ENCODE measurements around the gene RAB39B. TPM values are rescaled to one million over a fixed set of nuclear protein-coding genes. Genes with fewer than 3 reads are reported as not detected.
"Not testable (repeated sequence)": the region's sequence is repeated elsewhere in the genome, so short reads cannot be mapped to it uniquely, and the experiment has no call there.

The RAB39B gene, protein sequence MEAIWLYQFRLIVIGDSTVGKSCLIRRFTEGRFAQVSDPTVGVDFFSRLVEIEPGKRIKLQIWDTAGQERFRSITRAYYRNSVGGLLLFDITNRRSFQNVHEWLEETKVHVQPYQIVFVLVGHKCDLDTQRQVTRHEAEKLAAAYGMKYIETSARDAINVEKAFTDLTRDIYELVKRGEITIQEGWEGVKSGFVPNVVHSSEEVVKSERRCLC
- 10 to 100 TPM; 16.4 to 17.2 TPM for total RNA-seq

DNA sequence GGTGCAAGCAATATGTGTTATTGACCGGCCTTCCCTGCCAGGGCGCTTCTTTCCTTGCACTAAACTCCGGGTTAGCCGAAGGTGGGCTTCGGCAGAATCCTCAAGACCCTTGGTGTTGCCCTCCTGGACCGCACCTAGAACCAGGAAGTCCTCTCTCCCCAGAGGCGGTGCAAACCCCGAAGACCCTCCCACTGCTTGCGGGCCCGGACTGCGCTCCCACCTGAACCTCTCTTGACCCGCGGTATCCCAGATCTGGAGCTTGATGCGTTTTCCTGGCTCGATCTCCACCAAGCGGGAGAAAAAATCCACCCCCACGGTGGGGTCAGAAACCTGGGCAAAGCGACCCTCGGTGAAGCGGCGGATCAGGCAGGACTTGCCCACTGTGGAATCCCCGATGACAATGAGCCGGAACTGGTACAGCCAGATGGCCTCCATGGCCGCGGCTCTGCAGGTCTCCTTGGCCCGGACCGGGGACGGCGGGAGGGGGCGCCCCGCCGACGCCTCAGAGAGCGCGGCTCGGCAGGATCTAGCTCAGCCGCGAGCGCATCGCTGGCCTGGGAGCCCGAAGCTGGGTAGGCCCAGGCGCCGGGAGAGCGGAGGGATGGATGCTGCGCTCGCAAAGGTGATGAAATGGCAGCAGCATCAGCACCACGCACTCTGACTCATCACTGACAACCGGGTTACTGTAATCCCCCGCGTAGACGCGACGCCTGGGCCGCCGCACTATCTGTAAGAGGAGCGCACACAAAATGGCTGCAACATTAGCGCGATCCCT lies at the start of gene RAB39B:
RAB39B (minus strand) TSS at position 638 of the 775 bp plus-strand sequence; CDS start at position 435, 203 bp downstream.
- peaks cover 13% of the 10 kb centered on the region for H3K36me3 Mint-ChIP-seq (ENCODE audit: low read depth)
- peak within 1 kb of the TSS; percentile 89 for H3K4me3 Mint-ChIP-seq
- CTCF ChIA-PET: interaction anchor here (0.6 kb wide), 1 partner anchor 177 kb away, joined by 3 read pairs; no protein-coding TSS in a partner anchor
- intact Hi-C loops (cut with DNase I, micrococcal nuclease): loop anchor here (1.0 to 5.0 kb wide), 6 partner anchors 47 to 618 kb away; partner anchors contain the start of genes VAMP7 (in 2 of the 2), VBP1 (in 2 of the 2), BRCC3 (in 1 of the 2) and CMC4 (in 1 of the 2)
- H3K27ac Mint-ChIP-seq: peak within 1 kb of the TSS; percentile 94
- POLR2A ChIA-PET: no interaction called here
- ATAC-seq (peak; percentile 90), DNase-seq (peak; percentile 88)
- no peaks in the 10 kb centered on the region for H3K27me3 Mint-ChIP-seq
- H3K4me1 Mint-ChIP-seq: peaks cover 21% of the 10 kb centered on the region
- no peaks in the 10 kb centered on the region for H3K9me3 Mint-ChIP-seq (ENCODE audit: low read depth)

DNA sequence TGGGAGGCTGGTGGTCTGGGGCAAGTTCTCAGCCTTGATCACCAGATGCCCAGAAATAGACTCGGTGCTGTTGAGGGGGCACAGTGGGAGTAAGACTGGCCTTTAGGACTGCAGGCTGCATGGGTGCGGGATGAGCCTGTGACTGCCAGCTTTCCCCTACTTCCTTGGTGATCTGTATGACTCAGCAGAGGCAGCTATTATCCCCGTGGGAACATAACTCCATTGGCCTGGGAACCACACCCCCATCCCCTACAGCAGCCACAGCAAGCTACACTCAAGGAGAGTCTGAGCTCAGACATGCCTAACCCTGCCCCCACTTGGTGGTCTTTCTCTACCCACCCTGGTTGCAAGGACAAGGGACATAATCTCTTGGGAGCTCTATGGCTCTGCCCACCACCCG lies 49.5 kb upstream of the RAB39B start:
- Mint-ChIP-seq H3K4me1 (no peaks in the 10 kb centered on the region), H3K27ac (no peak overlapping the region), H3K4me3 (no peak overlapping the region), H3K27me3 (peaks cover 2% of the 10 kb centered on the region), H3K36me3 (ENCODE audit: low read depth) (peaks cover 4% of the 10 kb centered on the region), H3K9me3 (ENCODE audit: low read depth) (no peaks in the 10 kb centered on the region)
- ATAC-seq: no peak
- no peak for DNase-seq
- ChIA-PET CTCF (interaction anchor here (0.6 kb wide), 1 partner anchor 256 kb away, joined by 3 read pairs; no protein-coding TSS in a partner anchor), POLR2A (no interaction called here)
- intact Hi-C loops (cut with DNase I, micrococcal nuclease): no loop called here

DNA sequence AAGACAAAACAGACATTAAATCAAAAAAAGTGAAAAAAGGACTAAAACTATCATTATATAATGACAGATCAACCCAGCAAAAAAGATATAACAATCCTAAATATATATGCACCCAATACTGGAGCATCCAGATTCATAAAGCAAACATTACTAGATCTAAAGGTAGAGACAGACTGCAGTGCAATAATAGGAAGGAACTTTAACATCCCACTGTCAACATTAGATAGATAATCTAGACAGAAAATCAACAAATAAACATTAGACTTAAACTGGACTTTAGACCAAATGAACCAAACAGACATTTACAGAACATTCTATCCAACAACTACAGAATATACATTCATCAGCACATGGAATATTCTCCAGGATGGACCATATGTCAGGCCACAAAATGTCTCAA lies 29.5 kb upstream of the RAB39B start:
- no peaks in the 10 kb centered on the region for H3K27me3 Mint-ChIP-seq
- no peak overlapping the region for H3K27ac Mint-ChIP-seq
- ChIA-PET POLR2A (no interaction called here), CTCF (no interaction called here)
- no peaks in the 10 kb centered on the region for H3K9me3 Mint-ChIP-seq (ENCODE audit: low read depth)
- DNase-seq: no peak
- no peak for ATAC-seq
- H3K4me3 Mint-ChIP-seq: no peak overlapping the region
- no peaks in the 10 kb centered on the region for H3K36me3 Mint-ChIP-seq (ENCODE audit: low read depth)
- H3K4me1 Mint-ChIP-seq: no peaks in the 10 kb centered on the region
- intact Hi-C loops (cut with DNase I, micrococcal nuclease): no loop called here

DNA sequence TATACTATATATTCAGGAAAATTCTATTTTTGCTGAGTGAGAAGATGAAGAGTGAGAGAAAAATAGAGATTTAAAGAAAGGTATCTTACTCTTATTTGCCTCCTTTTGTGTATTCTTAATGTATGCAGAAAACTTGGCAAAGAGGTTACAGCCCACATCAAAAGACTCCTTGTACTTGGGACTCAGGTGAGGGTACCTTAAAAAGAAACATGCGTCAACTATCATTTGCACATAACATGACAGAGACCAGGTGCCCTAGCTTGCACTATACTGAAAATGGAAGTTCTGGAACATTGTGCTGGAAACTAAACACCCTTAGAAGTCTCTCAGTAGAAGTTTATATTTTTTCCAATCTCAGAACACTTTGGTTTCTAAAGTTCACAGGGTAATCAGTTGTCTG lies 15.6 kb upstream of the RAB39B start:
- no peak for DNase-seq
- ChIA-PET POLR2A (interaction anchor here (0.6 kb wide), 1 partner anchor 10 kb away, joined by 3 read pairs; no protein-coding TSS in a partner anchor), CTCF (no interaction called here)
- Mint-ChIP-seq H3K4me1 (peaks cover 5% of the 10 kb centered on the region), H3K36me3 (ENCODE audit: low read depth) (no peaks in the 10 kb centered on the region), H3K4me3 (no peak overlapping the region), H3K9me3 (ENCODE audit: low read depth) (no peaks in the 10 kb centered on the region), H3K27ac (no peak overlapping the region), H3K27me3 (no peaks in the 10 kb centered on the region)
- intact Hi-C loops (cut with DNase I, micrococcal nuclease): no loop called here
- ATAC-seq: no peak

DNA sequence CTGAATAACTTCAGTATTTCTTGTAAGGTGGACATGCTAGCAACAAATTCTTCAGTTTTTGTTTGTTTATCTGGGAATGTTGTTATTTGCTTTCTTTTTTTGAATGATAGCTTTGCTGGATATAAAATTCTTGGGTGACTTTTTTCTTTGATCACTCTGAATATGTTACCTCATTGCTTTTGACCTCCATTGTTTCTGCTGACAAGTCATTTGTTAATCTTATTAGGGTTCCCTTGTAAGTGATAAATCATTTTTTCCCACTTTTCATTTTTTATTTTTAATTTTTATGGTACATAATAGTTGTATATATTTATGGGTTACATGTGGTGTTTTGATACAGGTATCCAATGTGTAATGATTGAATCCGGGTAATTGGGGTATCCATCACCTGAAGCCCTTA lies 6.7 kb upstream of the RAB39B start:
- CTCF ChIA-PET: interaction anchor here (0.7 kb wide), 1 partner anchor 23 kb away, joined by 4 read pairs; no protein-coding TSS in a partner anchor

DNA sequence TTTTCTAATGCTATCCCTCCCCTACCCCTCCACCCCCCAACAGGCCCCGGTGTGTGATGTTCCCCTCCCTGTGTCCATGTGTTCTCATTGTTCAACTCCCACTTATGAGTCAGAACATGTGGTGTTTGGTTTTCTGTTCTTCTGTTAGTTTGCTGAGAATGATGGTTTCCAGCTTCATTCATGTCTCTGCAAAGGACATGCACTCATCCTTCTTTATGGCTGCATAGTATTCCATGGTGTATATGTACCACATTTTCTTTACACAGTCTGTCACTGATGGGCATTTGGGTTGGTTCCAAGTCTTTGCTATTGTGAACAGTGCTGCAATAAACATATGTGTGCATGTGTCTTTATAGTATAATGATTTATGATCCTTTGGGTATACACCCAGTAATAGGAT lies 3.7 kb upstream of the RAB39B start:
- CTCF ChIA-PET; H3K9me3 Mint-ChIP-seq (ENCODE audit: low read depth); H3K4me3 Mint-ChIP-seq; POLR2A ChIA-PET; DNase-seq; ATAC-seq; H3K4me1 Mint-ChIP-seq; H3K27ac Mint-ChIP-seq; H3K36me3 Mint-ChIP-seq (ENCODE audit: low read depth); intact Hi-C loops (cut with DNase I, micrococcal nuclease); H3K27me3 Mint-ChIP-seq: not testable (repeated sequence)

More for the DNA sequence above, 6.7 kb upstream of the RAB39B start:
- DNase-seq: no peak
- peaks cover 4% of the 10 kb centered on the region for H3K9me3 Mint-ChIP-seq (ENCODE audit: low read depth)
- H3K27ac Mint-ChIP-seq: no peak overlapping the region
- H3K27me3 Mint-ChIP-seq: no peaks in the 10 kb centered on the region
- H3K4me1 Mint-ChIP-seq: no peaks in the 10 kb centered on the region
- H3K36me3 Mint-ChIP-seq (ENCODE audit: low read depth): no peaks in the 10 kb centered on the region
- ATAC-seq: no peak
- intact Hi-C loops (cut with DNase I, micrococcal nuclease): no loop called here
- H3K4me3 Mint-ChIP-seq: no peak overlapping the region
- POLR2A ChIA-PET: no interaction called here

DNA sequence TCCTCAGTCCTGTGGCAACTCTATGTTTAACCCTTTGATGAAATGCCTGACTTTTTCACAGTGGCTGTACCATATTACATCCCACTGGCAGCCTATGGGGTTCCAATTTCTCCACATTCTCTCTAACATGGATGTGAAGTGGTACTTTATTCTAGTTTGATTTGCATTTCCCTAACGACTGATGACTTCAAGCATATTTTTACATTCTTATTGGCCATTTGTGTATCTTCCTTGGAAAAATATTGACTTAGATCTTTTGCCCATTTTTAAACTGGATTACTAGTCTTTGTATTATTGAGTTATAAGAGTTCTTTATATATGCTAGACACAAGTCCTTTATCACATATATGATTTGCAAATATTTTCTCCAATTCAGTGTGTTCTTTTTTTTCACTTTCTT lies 2.1 kb upstream of the RAB39B start:
- ChIA-PET POLR2A (no interaction called here), CTCF (no interaction called here)
- ATAC-seq: no peak
- no peak overlapping the region for H3K4me3 Mint-ChIP-seq
- no peak overlapping the region for H3K27ac Mint-ChIP-seq
- H3K36me3 Mint-ChIP-seq (ENCODE audit: low read depth): peaks cover 3% of the 10 kb centered on the region
- DNase-seq: no peak
- peaks cover 1% of the 10 kb centered on the region for H3K9me3 Mint-ChIP-seq (ENCODE audit: low read depth)
- intact Hi-C loops (cut with DNase I, micrococcal nuclease): no loop called here
- H3K27me3 Mint-ChIP-seq: no peaks in the 10 kb centered on the region
- peaks cover 16% of the 10 kb centered on the region for H3K4me1 Mint-ChIP-seq

DNA sequence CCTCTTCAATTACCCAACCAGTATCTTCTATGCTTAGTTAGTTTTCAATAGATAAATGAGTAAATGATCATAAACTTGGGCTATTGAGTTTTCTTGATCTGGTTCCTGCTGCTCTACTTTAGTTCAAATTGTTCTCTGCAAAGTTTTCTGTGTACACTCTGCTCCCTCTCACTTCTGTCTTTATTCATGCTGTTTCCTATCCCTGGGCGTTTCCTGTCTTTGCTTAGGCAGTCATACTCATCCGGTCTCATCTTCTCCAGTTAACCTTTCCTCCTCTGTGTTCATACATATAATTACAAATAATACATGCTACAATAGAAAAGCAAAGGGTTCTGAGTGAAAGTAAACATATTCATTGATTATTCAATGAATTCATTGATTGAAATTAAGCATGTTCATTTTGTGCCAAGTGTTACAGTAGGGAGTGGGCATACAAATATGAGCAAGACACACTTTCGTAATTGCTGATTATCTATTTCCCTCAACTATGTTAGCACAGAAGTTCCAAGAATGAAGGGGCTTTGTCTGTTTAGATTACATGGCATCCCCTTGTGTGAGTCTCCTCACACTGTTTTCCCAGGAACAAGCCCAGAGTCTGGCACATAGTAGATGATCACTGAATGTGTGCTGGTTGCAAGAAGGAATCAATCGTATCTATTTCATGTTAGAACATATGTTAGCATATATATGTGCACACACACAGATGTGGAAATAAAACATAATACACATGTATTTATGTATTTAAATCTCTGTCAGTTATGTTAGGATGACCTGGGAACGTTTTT lies 1.1 kb downstream of the RAB39B start:
- CTCF ChIA-PET: no interaction called here
- H3K36me3 Mint-ChIP-seq (ENCODE audit: low read depth): peaks cover 13% of the 10 kb centered on the region

DNA sequence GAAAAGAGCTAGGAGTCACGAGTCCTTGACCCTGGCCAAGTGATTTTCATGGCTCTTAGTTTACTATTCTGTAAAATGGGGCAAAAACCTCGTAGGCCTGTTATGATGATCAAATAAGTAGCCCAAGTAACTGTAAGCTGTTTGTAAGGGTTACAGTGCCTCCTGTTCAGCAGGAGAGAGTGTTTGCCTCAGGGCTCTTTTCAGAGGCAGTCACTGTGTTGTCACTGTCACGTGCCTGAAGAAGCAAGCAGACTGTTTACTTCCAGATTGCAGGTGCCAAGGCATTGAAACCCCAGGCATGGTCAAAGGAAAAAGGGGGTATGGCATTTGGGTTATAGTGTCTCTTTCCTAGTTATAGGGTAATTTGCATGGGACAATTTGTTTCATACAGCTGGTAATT lies 4.5 kb downstream of the RAB39B start:
- H3K9me3 Mint-ChIP-seq (ENCODE audit: low read depth): no peaks in the 10 kb centered on the region
- ATAC-seq (no peak), DNase-seq (no peak)
- peaks cover 15% of the 10 kb centered on the region for H3K36me3 Mint-ChIP-seq (ENCODE audit: low read depth)
- no peak overlapping the region for H3K27ac Mint-ChIP-seq
- no peaks in the 10 kb centered on the region for H3K27me3 Mint-ChIP-seq
- ChIA-PET CTCF (no interaction called here), POLR2A (no interaction called here)
- H3K4me3 Mint-ChIP-seq: no peak overlapping the region
- H3K4me1 Mint-ChIP-seq: peaks cover 27% of the 10 kb centered on the region
- intact Hi-C loops (cut with DNase I, micrococcal nuclease): loop anchor here (5.0 kb wide), 3 partner anchors 42 to 623 kb away; partner anchors contain the start of genes VAMP7 (in 2 of the 2), FUNDC2 (in 1 of the 2) and VBP1 (in 1 of the 2)

More for the DNA sequence above, 1.1 kb downstream of the RAB39B start:
- intact Hi-C loops (cut with DNase I, micrococcal nuclease): loop anchor here (5.0 kb wide), 3 partner anchors 46 to 619 kb away; partner anchors contain the start of genes VAMP7 (in 2 of the 2), FUNDC2 (in 1 of the 2) and VBP1 (in 1 of the 2)
- H3K4me3 Mint-ChIP-seq: peak overlapping the region; percentile 89
- ATAC-seq (peak; percentile 56), DNase-seq (no peak)
- POLR2A ChIA-PET: no interaction called here
- no peaks in the 10 kb centered on the region for H3K9me3 Mint-ChIP-seq (ENCODE audit: low read depth)
- peak overlapping the region; percentile 94 for H3K27ac Mint-ChIP-seq
- no peaks in the 10 kb centered on the region for H3K27me3 Mint-ChIP-seq
- peaks cover 21% of the 10 kb centered on the region for H3K4me1 Mint-ChIP-seq

DNA sequence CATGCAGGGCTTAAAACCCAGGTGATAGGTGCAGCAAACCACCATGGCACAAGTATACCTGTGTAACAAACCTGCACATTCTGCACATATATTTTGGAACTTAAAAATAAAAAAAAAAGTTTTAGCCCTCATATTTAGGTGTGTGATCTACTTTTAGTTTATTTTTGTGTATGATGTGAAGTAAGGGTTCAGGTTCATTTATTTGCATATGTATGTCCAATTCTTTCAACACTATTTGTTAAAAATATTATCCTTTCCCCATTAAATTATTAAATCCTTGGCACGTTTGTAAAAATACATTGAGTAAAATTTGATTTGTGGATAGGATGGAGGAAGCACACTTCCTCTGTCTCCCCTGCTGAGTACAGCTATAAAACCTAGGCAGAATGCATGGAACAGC lies 12.9 kb downstream of the RAB39B start:
- intact Hi-C loops (cut with DNase I, micrococcal nuclease): no loop called here
- ChIA-PET POLR2A (no interaction called here), CTCF (no interaction called here)
- Mint-ChIP-seq H3K36me3 (ENCODE audit: low read depth) (peaks cover 2% of the 10 kb centered on the region), H3K4me3 (no peak overlapping the region), H3K27ac (no peak overlapping the region), H3K27me3 (no peaks in the 10 kb centered on the region), H3K9me3 (ENCODE audit: low read depth) (no peaks in the 10 kb centered on the region), H3K4me1 (peaks cover 8% of the 10 kb centered on the region)
- DNase-seq (no peak), ATAC-seq (no peak)

DNA sequence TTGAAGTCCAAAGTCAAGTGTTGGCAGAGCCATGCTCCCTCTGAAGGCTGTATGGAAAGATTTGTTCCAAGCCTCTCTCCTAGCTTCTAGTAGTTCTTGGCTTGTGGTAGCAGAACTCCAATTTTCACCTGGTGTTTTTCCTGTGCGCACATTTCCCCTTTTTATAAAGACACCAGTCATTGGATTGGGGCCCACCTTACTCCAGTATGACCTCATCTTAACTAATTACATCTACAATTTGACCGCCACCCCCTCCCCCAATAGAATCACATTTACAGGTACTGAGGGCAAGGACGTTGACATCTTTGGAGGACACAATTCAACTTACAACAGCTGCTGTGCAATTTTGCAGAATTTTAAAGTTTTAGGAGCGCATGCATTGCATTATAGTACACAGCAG lies 16.8 kb downstream of the RAB39B start:
- H3K9me3 Mint-ChIP-seq (ENCODE audit: low read depth): no peaks in the 10 kb centered on the region
- ChIA-PET POLR2A (no interaction called here), CTCF (interaction anchor here (1.1 kb wide), 1 partner anchor 24 kb away, joined by 4 read pairs; no protein-coding TSS in a partner anchor)
- H3K4me3 Mint-ChIP-seq: no peak overlapping the region
- no peaks in the 10 kb centered on the region for H3K27me3 Mint-ChIP-seq
- DNase-seq (no peak), ATAC-seq (no peak)
- H3K36me3 Mint-ChIP-seq (ENCODE audit: low read depth): peaks cover 4% of the 10 kb centered on the region
- H3K4me1 Mint-ChIP-seq: peaks cover 6% of the 10 kb centered on the region
- intact Hi-C loops (cut with DNase I, micrococcal nuclease): no loop called here
- no peak overlapping the region for H3K27ac Mint-ChIP-seq

Data from activated CD4-positive, alpha-beta T cell treated with anti-CD3 and anti-CD28 coated beads for 36 hours (primary cell).